Measurements from ENCODE around the gene PTPRM. TPM values are rescaled to one million over a fixed set of nuclear protein-coding genes. Genes with fewer than 3 reads are reported as not detected.

The PTPRM gene
- total RNA-seq, 1 experiment from 2014 or later, result not detected

DNA sequence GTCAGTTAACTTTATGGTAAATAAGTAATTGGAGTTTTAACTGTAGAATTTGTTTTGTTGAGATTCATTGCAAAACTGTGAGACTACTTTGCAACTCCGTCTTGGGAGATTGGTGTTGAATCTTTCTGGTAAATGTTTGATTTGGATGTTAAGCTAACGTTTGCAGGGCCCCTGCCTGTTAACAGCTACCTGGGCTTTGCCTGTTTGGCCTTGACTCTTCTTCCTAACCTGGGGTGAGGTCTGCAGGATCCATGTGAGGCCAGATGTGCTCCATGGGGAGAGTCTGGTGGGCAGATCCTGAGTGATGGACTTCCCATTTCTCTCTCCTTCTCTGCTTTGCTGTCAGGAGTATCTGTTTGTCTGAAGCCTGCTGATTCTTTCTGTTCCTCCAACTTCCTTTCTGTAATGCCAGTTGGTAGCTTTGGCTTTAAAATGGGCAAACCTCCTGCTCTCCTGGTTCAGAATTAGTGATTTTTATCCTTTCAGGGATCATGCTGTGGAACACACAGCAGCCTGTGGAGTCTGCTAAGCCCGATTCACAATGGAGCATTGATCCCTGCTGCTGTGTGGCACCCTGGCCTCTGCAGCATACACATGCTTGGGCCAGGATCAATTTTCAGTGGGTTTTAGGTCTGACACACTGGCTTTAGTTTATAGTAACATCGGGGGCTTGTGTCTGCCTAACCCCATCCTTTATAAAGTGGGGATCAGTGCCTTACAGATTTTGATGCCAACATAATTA, 36.3 kb downstream of the PTPRM start:
- Histone ChIP-seq H3K4me3 (ENCODE audit: low read depth, low read length, poor library complexity, severe bottlenecking) (no peak overlapping the region), H3K27me3 (replicated peaks; ENCODE audit: insufficient read depth, low read depth, low read length, poor library complexity) (no peaks in the 10 kb centered on the region), H3K4me1 (ENCODE audit: insufficient read depth, low read length, poor library complexity, severe bottlenecking) (no peaks in the 10 kb centered on the region), H3K9me3 (ENCODE audit: low read depth, low read length, poor library complexity, severe bottlenecking) (peaks cover 13% of the 10 kb centered on the region), H3K27ac (ENCODE audit: low read depth, low read length, poor library complexity, severe bottlenecking) (no peak overlapping the region), H3K36me3 (ENCODE audit: insufficient read depth, low read length, poor library complexity, severe bottlenecking) (no peaks in the 10 kb centered on the region)
- no peak for DNase-seq (ENCODE audit: low spot score)
- intact Hi-C loops (cut with micrococcal nuclease; ENCODE audit: unreplicated experiment), result no loop called here
- no TSS peak for BruUV-seq (replicated peaks)
- ChIA-PET CTCF (no interaction called here), POLR2A (ENCODE audit: low non-redundant PET) (no interaction called here)
- TF ChIP-seq, protein P1, sequence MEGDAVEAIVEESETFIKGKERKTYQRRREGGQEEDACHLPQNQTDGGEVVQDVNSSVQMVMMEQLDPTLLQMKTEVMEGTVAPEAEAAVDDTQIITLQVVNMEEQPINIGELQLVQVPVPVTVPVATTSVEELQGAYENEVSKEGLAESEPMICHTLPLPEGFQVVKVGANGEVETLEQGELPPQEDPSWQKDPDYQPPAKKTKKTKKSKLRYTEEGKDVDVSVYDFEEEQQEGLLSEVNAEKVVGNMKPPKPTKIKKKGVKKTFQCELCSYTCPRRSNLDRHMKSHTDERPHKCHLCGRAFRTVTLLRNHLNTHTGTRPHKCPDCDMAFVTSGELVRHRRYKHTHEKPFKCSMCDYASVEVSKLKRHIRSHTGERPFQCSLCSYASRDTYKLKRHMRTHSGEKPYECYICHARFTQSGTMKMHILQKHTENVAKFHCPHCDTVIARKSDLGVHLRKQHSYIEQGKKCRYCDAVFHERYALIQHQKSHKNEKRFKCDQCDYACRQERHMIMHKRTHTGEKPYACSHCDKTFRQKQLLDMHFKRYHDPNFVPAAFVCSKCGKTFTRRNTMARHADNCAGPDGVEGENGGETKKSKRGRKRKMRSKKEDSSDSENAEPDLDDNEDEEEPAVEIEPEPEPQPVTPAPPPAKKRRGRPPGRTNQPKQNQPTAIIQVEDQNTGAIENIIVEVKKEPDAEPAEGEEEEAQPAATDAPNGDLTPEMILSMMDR (conservative IDR thresholded peaks at IDR 0.05; ENCODE audit: low read depth, low read length), result no peak
- no peak for TF ChIP-seq EZH2 (IDR thresholded peaks at IDR 0.05; ENCODE audit: borderline replicate concordance, low read depth, low read length, poor library complexity, severe bottlenecking)

DNA sequence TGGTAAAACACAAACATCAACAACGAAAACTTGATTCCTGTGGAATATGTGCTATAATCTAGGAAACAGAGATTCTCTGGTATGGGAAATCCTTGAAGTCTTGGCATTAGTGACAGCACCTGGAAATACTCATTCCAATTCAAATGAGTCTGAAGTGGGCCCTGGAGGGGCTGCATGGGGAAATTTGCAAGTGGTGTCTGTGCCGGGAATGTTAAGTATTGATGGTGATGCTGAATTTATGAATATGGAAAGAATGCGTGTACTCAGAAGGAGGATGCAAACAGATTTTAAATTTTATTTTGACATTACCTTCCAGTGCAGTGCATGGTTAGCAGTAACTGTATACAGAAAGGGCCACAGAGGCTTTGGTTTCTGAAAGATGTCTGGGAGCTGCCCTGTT, 37.2 kb downstream of the PTPRM start:
- TF ChIP-seq, protein P1 (conservative IDR thresholded peaks at IDR 0.05; ENCODE audit: low read depth, low read length), result no peak
- TF ChIP-seq EZH2 (IDR thresholded peaks at IDR 0.05; ENCODE audit: borderline replicate concordance, low read depth, low read length, poor library complexity, severe bottlenecking), result no peak
- no TSS peak for BruUV-seq (replicated peaks)
- no peak overlapping the region for H3K4me3 ChIP-seq (ENCODE audit: low read depth, low read length, poor library complexity, severe bottlenecking)
- H3K9me3 ChIP-seq (ENCODE audit: low read depth, low read length, poor library complexity, severe bottlenecking), result peaks cover 11% of the 10 kb centered on the region
- H3K4me1 ChIP-seq (ENCODE audit: insufficient read depth, low read length, poor library complexity, severe bottlenecking), result no peaks in the 10 kb centered on the region
- ChIA-PET POLR2A (ENCODE audit: low non-redundant PET) (interaction anchor here (0.6 kb wide), 1 partner anchor 792 kb away, joined by 3 read pairs; no protein-coding TSS in a partner anchor), CTCF (no interaction called here)
- H3K27me3 ChIP-seq (replicated peaks; ENCODE audit: insufficient read depth, low read depth, low read length, poor library complexity), result no peaks in the 10 kb centered on the region
- H3K27ac ChIP-seq (ENCODE audit: low read depth, low read length, poor library complexity, severe bottlenecking), result no peak overlapping the region
- intact Hi-C loops (cut with micrococcal nuclease; ENCODE audit: unreplicated experiment), result no loop called here
- no peak for DNase-seq (ENCODE audit: low spot score)
- H3K36me3 ChIP-seq (ENCODE audit: insufficient read depth, low read length, poor library complexity, severe bottlenecking), result no peaks in the 10 kb centered on the region

DNA sequence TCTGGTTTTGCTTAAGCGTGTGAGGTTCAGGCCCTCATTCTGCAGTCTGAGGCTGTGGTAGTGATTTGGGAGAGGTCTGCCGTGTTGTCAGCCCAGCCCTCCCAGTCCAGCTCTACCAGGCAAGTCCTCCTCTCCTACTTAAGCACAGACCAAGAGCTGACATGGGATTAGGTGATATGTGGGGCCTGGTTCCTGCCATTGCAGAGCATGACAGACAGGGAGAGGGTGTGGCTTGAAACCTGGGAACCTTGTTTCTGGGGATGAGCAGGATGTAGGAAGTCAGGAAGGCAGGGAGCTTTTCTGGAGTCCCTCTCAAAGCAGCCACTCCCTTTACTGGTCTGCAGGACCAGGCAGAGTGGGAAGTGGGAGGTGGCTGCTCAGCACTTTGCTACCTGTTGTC, 38.6 kb downstream of the PTPRM start:
- DNase-seq (ENCODE audit: low spot score), result no peak
- ChIA-PET POLR2A (ENCODE audit: low non-redundant PET) (no interaction called here), CTCF (no interaction called here)
- Histone ChIP-seq H3K27me3 (replicated peaks; ENCODE audit: insufficient read depth, low read depth, low read length, poor library complexity) (no peaks in the 10 kb centered on the region), H3K4me1 (ENCODE audit: insufficient read depth, low read length, poor library complexity, severe bottlenecking) (no peaks in the 10 kb centered on the region), H3K4me3 (ENCODE audit: low read depth, low read length, poor library complexity, severe bottlenecking) (no peak overlapping the region), H3K36me3 (ENCODE audit: insufficient read depth, low read length, poor library complexity, severe bottlenecking) (no peaks in the 10 kb centered on the region), H3K9me3 (ENCODE audit: low read depth, low read length, poor library complexity, severe bottlenecking) (no peaks in the 10 kb centered on the region), H3K27ac (ENCODE audit: low read depth, low read length, poor library complexity, severe bottlenecking) (no peak overlapping the region)
- BruUV-seq (replicated peaks), result no TSS peak
- intact Hi-C loops (cut with micrococcal nuclease; ENCODE audit: unreplicated experiment), result no loop called here
- TF ChIP-seq EZH2 (IDR thresholded peaks at IDR 0.05; ENCODE audit: borderline replicate concordance, low read depth, low read length, poor library complexity, severe bottlenecking), result no peak
- TF ChIP-seq, protein P1 (conservative IDR thresholded peaks at IDR 0.05; ENCODE audit: low read depth, low read length), result no peak
